HG03521 (cell line): Measurements from ENCODE around the gene ERO1A.

Experiments
- ATAC-seq: cut with Tn5 transposase; IDR thresholded peaks from one replicate; pipeline ENCODE4 v1.9.1; 2021; ENCODE audit warnings: mild to moderate bottlenecking, moderate library complexity; ENCODE audit not compliant: unreplicated experiment

Gene ERO1A

DNA sequence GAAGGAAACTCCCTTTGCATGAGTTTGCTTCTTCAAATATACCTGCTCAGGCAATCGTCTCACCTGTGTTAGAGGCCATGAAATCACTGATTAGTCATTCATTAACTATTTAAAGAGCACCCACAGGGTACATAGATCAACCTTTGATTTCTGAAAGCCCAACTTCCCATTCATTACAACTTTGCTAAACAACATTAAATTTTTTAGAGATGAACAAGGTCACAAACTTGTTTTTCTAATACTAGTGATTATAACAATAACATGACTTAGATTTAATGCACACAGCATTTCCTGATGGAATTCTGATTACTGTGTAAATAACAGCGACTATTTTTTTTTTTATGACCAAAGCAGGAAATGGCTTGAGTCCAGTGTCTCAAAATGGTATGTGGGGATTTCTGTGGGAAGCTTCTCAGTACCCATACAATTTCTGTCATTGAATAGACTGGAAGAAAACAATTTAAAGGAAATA, 5.4 kb upstream of the ERO1A start:
- ATAC-seq, result no peak

DNA sequence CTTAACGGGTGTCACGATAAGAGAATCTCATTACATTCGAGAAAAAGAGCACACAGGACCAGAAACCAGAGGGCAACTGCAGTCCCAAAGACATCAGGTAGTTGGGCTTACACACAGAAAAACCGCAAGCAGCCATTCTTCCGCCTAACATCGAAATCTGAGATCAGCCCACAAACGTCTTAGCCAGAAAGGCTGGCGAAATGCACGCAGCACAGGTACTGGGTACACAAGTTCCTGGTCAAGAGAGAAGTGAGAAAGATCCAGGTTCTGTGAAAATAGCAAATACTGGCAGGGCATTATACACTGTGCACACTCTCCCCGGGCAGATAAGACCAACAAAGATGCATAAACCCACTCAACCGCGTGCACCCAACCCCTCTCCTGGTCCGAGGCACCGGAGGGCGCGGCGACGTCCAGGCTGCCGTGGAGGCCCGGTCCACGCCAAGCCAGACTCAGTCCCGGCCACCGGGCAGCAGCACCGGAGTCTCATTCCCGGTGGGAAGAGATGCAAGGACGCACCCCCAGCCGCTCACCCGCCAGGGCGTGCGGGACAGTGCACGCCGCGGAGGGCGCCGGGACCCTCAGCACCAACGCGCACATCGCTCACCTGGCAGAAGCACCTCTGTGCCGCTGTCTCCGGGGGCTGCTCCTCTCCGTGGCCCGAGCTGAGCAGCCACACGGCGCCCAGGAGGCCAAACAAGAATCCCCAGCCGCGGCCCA, 437 bp downstream of the ERO1A start:
- peak; percentile 46 for ATAC-seq

DNA sequence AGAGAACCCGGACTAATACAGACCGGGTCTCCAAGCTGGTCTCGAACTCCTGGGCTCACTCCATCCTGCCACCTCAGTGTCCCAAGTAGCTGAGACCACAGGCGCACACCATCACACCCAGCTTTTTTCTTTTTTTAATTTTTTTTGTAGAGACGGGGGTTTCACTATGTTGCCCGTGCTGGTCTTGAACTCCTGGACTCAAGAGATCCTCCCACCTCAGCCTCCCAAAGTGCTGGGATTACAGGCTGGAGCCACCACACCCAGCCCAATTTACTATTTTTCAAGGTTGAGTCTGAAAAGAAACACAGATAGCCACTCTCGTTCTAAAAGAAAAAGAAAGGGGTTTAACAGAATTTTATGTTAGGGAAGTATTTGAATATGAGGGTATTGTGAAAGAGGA, 1.8 kb downstream of the ERO1A start:
- no peak for ATAC-seq

DNA sequence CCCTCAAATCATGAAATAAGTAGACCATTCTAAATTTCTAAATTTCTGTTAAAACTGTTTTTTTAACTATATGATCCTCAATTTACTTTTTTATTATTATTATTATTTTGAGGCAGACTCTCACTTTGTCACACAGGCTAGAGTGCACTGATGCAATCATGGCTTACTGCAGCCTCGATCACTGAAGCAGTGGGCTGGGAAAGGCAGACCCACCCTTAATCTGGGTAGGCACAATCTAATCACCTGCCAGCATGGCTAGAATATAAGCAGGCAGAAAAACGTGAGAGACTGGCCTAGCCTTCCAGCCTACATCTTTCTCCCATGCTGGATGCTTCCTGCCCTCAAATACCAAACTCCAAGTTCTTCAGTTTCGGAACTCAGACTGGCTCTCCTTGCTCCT, 2.3 kb downstream of the ERO1A start:
- ATAC-seq, result no peak

DNA sequence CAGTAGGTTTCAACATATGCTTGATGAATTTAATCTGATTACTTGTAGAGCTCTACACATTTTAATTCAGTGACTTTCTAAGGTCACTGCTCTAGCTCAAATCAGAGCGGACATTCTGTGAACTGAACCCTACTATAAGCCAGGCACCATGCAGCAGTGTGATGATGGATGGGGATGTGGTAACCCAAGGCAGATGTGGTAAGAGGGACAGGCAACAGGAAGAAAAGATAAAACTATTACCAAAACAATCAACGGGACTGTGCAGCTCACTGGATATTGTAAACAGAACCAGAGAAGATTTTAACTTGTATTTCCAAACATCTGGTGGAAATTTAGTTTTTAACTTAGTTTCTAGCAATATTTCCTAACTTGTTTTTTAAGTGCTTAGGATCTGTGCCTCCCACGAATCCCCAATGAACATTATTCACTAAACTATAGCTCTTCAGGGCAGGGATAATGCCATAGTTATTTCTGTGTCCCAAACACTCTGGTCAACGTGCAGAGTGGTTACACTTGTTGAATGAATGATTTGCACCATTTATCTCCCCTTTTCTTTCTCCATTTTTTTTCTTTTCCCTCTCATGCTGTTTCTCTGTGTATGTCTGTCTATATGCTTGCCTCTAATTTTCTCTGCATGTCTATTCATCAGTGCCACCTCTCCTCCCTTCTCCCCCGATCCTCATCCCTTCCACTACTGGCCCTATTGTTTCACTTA, 3.0 kb downstream of the ERO1A start:
- no peak for ATAC-seq

DNA sequence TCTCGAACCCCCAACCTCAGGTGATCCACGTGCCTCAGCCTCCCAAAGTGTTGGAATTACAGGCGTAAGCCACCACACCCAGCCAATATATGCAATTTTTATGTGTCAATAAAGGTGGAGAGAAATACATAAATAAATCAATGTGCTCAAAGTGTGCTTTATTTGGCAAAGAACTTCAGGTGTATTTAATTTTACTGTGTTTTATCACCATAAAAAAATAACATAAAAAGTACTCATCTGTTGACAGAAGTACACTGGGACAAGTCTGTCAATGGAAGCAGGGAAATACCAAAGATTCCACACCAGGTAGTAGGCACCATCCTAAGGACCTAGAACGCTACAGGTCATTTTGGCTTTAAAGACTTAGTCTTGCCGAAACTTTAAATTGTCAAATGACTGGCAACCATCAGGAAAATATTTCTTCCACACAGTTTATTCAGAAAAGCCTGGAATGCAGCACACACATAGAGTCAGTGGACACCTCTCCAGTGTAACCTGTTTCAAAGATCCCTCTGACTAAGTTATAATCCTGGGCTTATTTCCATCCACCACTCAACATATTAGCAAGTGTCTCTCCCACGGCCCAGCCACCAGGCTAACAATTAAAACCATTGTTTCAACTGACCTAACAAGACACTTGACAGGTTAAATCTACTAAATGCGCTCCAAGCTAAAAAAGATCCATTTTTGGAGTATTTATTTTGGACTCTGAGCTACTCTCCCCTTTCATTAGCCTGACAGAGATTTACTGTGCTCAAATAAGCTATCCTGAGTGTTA, 4.2 kb downstream of the ERO1A start:
- no peak for ATAC-seq

DNA sequence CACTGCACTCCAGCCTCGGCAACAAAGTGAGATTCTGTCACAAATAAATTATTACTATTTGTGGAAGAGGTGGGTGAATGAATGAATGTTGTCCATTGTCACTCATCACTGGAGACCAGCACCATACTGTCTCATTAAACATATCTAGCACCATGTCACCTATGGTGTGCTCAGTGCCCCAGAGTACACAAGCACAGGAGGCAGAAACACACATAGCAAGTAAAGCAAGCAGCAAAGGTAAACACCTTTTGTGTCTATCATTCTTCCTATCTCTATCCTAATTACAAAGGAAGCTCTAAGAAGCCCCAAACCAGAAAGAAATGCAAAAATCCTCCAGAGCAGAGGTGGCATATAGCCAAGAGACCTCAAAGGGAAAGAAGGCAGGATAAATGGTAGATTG, 9.2 kb downstream of the ERO1A start:
- no peak for ATAC-seq

DNA sequence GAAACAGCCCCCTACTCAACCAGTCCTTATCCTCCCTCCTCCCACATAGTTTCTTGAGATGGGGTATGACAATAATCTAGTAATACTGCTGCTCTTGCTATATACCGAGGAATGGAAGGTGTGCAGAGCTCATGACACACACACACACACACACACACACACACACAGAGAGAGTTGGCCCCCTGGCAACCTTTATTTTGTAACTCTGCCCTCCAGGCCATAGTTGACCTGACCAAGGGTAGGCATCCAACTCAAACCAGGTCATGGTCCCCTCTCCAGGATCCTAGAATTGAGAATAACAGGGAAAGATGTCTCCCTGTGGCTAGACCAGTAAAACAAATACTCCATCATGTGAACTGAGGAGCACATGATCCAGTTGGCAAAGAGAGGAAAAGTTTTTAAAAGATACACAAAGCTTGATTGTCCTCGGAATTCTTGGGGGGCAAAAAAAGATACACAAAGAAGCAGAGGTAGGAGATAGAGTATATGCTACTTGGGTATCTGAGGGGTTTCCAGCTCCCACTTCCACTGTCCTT, 11.3 kb downstream of the ERO1A start:
- ATAC-seq, result no peak

DNA sequence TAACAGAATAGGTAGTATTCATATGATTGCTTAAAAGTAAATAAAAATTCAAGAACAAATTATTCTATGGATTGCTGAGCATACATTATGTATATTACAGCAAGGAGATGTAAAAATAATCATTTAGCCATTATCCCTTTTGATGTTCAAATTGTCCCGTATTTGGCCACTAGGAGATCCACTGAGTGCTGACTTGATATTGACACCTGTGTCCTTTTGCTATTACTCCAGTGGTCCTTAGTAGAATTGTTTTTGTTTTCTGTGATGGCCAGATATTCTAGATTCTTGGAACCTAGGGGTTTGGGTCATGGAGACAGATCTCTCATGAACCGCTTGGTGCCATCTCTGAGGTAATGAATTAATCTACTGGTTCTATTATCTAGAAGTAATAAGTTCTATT, 16.8 kb downstream of the ERO1A start:
- no peak for ATAC-seq

DNA sequence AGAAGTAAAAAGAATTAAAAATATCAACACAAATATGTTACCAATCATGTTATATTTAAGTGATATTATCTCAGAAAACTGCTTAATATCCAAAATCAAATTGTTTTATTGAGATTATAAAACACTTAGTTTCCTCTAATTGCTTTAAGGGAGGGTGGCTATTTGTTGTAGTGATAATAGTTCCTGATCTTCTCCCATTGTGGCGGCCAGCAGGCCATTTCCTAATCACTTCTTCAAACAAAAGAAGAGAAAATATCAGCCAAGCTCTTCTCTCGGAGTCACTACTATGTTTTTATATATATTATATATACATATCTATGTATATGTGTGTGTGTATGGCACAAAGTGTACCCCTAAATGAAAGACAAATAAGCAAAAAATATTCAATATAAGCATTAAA, 31.5 kb downstream of the ERO1A start:
- ATAC-seq, result no peak

DNA sequence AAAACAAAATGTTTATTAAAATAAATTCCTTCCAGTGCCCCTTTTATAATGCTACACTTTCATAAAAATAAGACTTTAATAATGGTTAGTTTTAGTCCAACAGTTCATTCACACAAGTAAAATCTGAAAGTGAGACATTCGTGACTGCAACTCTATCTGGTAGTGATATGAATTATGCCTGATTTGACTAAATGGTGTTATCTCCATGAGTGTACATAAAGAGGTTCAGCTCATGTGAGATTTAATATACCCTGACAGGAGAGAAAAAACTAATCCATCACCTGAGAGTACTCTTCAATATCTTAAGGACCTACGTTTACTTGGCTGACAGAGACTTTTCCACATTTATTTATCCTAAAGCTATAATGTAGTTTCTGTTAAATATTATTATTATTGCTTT, 34.0 kb downstream of the ERO1A start:
- no peak for ATAC-seq

DNA sequence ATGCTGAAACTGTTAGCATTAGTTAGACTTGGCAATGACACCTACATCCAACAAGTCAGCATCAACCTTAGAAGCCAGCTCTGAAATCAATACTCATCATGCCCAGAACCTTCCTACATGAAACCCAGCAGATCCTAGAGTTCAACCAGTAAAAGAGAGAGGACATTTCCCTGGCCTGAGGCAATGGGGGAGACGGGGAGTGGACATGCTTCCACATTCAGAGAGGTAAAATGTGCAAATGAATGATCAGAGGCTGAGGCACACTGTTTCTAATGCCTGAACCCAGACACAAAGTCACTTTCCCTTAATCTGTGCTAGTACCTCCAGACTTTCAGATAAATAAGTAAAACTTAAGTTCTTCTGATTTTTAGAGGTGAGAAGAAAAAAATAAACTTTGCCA, 34.5 kb downstream of the ERO1A start:
- ATAC-seq, result no peak

DNA sequence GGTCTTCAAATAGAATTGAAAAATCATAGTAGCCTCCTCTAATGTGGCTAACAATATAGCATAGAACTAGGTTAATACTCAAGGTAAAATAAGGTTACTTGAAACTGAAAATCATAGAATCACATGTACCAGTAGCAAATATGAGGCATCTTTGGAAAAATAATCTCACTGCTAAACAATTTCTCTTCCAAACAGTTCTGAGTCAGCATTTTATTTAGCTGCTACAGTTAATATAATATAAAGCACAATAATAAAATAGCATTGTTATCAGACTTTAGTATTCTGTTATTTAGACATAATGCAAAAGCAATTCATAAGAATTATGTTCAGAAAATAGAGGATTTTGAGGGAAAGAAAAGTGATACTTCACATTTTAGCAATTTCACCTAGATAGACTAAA, 35.0 kb downstream of the ERO1A start:
- no peak for ATAC-seq

DNA sequence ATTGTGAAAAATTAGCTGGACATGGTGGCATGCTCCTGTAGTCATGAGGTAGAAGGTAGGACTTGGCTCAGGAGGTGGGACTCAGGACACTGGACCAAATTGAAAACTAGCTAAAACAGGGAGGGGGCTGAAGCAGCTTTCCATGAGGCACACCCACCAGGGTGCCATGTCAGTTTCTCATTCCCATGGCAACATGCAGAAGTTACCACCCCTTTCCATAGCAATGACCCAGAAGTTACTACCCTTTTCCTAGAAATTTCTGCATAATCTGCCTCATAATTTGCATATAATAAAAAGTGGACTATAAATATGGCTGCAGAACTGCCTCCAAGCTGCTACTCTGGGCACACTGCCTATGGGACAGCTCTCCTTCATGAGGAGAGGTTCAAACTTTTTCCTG, 38.5 kb downstream of the ERO1A start:
- no peak for ATAC-seq

DNA sequence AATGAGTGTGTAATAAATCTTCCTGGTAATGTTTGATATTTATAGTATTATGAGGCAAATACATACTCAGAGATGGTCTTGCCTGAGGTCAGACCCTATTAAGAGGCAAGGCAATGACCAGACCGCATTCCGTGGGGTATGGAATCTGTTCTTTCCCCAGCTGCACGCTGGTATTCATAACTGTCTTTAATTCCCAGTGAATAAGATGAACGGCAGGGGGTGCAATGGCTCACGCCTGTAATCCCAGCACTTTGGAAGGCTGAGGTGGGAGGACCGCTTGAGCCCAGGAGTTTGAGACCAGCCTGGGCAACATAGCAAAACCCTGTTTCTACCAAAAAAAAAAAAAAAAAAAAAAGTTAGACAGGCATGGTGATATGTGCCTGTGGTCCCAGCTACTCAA, 44.6 kb downstream of the ERO1A start:
- ATAC-seq, result no peak

DNA sequence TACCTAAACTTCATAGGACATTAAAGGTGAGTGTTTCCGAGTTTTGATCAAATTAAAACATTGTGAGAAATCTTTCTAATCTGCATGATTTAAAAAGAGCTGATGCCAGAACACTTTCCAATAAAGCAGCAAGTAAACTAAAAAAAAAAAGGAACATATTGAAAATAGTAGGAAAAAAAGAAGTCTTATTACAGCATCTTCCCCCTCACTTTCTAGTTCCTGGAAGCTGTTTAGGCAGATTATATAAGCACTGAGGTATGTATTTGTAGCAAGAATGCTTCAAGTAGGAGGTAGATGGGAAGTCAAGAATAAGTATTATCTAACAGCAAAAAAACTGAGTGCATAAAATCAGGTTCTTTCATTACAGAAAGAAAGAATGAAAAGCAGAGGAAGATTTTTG, 45.8 kb downstream of the ERO1A start:
- ATAC-seq, result no peak

DNA sequence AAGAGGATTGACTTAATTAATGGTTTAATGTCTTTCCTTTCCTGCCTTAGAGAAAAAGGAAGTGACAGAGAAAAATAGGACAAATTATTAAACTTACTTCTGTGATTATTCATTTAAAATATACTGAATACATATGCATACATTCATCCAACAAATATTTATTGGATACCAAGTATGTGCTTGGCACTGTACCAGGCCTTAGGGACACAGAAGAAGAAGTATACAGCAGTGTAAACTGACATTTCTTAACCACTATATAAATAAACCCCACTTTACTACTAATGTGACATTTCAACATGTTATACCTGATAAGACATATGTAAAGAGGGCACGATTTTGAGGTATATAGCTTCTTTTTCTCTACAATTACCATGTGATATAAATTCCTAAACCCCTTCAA, 53.6 kb downstream of the ERO1A start:
- ATAC-seq, result no peak

DNA sequence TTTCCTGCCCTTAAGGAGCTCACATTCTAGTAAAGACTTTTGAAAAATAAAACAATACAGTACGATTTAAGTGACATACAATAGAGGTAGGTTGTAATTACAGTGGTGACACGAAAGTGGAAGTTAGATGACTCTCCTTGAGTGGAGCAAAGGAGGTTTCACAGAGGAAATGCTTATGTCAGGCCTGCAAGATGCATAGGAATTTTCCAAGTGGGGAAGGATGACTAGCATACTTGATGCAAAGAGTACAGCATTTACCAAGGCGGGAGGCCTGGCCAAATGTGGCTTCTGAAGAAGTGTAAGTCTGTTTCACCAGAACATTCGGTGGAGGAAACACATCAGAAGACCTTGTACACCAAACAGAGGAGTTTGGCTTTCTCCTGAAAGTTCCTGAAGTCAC, 55.2 kb downstream of the ERO1A start:
- no peak for ATAC-seq

DNA sequence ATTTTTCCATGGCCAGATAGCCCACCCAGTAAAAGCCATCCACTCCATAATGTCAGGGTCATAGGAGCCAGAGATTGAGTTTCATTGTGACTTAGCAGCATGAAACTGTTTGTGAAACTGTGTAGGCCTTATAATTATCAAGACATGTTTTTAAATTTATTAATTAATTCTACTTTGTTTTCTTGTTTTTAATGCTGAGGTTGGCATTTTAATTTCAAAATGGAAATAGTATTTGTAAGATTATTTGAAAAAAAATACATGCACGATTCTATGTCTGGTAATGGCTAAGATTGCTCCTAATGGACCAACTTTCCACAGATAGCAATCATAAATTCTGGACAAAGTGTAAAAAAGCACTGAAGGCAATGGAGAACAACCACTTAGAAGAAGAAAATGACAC, 75.7 kb downstream of the ERO1A start:
- no peak for ATAC-seq

DNA sequence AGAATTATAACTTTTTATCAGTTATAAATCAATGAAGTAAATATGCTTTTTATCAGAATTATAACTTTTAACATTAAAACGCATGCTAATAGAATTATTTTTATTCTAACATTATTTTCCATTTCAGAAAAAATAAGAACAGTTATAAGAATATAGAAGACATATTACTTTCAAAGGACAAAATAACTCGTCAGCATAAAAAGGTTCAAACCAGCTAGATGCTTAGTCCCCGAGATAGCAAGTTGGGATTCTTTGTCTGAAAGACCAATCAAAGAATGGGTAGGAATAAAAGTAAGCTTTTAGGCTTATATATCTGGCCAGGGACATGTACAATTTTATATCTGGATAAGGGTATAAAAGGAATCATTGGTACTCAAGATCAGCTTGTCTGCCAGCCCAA, 76.8 kb downstream of the ERO1A start:
- no peak for ATAC-seq

DNA sequence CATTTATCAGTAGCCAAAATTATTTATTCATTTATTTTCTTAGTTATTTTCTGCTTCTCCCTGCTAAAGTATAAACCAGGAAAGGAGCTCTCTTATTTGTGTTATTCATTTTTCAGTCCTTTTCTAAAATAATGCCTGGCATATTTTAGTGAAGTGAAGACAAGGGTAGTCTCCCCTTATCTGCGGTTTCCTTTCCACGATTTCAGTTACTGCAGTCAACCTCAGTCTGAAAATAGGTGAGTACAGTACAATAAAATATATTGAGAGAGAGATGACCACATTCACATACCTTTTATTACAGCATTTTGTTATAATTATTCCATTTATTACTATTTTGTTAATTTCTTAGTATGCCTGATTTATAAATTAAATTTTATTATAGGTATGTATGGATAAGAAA, 85.2 kb downstream of the ERO1A start:
- no peak for ATAC-seq
